H1 (cell line): ENCODE measurements around the gene DSCAM. TPM values are rescaled to one million over a fixed set of nuclear protein-coding genes. Genes with fewer than 3 reads are reported as not detected.

Experiments used
- CTCF ChIA-PET: fragments of 300-600 bp; sonication (Branson Sonifier 250); formaldehyde crosslinking; loops from one replicate; lab custom pipeline; 2021; ENCODE audit not compliant: partially characterized antibody; lab: Charles Lee
- POLR2A ChIA-PET: fragments of 300-600 bp; sonication (Branson Sonifier 250); formaldehyde crosslinking; loops from one replicate; lab custom pipeline; 2021; ENCODE audit warnings: inconsistent platforms; ENCODE audit not compliant: partially characterized antibody; lab: Charles Lee
- DNase-seq, 2 experiments: peaks; one replicate each; pipeline versions ENCODE4 v3.0.0 to v3.0.0-alpha.2; 2010 to 2022; ENCODE audit warnings: low spot score in 2 of 2, low read depth in 1 of 2, mixed read lengths in 1 of 2
- FAIRE-seq: peaks from 2 replicates; lab custom pipeline; 2011; peaks lifted over from hg19 to GRCh38; lab: Jason Lieb, UNC
- H2AFZ ChIP-seq: 2 replicates; pipeline ENCODE4 v1.8.1; 2012; ENCODE audit warnings: low read length, inconsistent platforms
- H2AK5ac ChIP-seq: 2 replicates; pipeline ENCODE4 v1.6.1; 2013; ENCODE audit warnings: low read depth, low read length
- H2BK120ac ChIP-seq: replicated peaks from 2 replicates; pipeline ENCODE3; 2013; ENCODE audit warnings: low read depth, low read length, inconsistent platforms
- H2BK12ac ChIP-seq: 2 replicates; pipeline ENCODE4 v1.6.1; 2013; ENCODE audit warnings: low read depth, low read length
- H2BK15ac ChIP-seq: 2 replicates; pipeline ENCODE4 v1.6.1; 2013; ENCODE audit warnings: low read length
- H2BK20ac ChIP-seq: 2 replicates; pipeline ENCODE4 v1.6.1; 2013; ENCODE audit warnings: low read length
- H2BK5ac ChIP-seq: 2 replicates; pipeline ENCODE4 v1.6.1; 2013; ENCODE audit warnings: low read depth, low read length
- H3K14ac ChIP-seq: 2 replicates; pipeline ENCODE4 v1.6.1; 2013; ENCODE audit warnings: inconsistent platforms; ENCODE audit not compliant: insufficient read length
- H3K18ac ChIP-seq: 2 replicates; pipeline ENCODE4 v1.6.1; 2013; ENCODE audit warnings: low read length; ENCODE audit errors: extremely low read depth
- H3K23ac ChIP-seq: 2 replicates; pipeline ENCODE4 v1.6.1; 2013; ENCODE audit warnings: inconsistent platforms; ENCODE audit not compliant: insufficient read length
- H3K23me2 ChIP-seq: 2 replicates; pipeline ENCODE4 v1.6.1; 2013; ENCODE audit warnings: low read depth, low read length
- H3K27ac ChIP-seq: 2 replicates; pipeline ENCODE4 v1.6.1; 2011; ENCODE audit warnings: low read depth, low read length, inconsistent platforms
- H3K27me3 ChIP-seq, 4 experiments: replicated peaks in 1 of 4; 1 replicate in 1 of 4; 2 replicates in 3 of 4; pipeline versions ENCODE4 v1.6.1 to v1.8.1; 2011 to 2013; ENCODE audit warnings: low read length in 3 of 4, mild to moderate bottlenecking in 3 of 4, inconsistent platforms in 2 of 4, mixed read lengths in 2 of 4, moderate library complexity in 1 of 4; ENCODE audit not compliant: control insufficient read depth in 3 of 4, insufficient read depth in 3 of 4; ENCODE audit errors: extremely low read depth in 1 of 4
- H3K36me3 ChIP-seq, 4 experiments: 2 replicates each; pipeline versions ENCODE4 v1.6.1 to v1.8.1; 2011 to 2013; ENCODE audit warnings: mild to moderate bottlenecking in 4 of 4, low read length in 3 of 4, moderate library complexity in 2 of 4, control low read depth in 1 of 4, inconsistent platforms in 1 of 4; ENCODE audit not compliant: insufficient read depth in 4 of 4, control insufficient read depth in 2 of 4
- H3K4ac ChIP-seq: replicated peaks from 2 replicates; pipeline ENCODE3; 2013; ENCODE audit warnings: low read length, low read depth, mixed read lengths, inconsistent platforms; ENCODE audit not compliant: insufficient read length
- H3K4me1 ChIP-seq, 4 experiments: replicated peaks in 1 of 4; 1 replicate in 1 of 4; 2 replicates in 3 of 4; pipeline versions ENCODE4 v1.6.1 to v1.8.1; 2011 to 2013; ENCODE audit warnings: low read length in 3 of 4, inconsistent platforms in 2 of 4, mixed read lengths in 1 of 4; ENCODE audit not compliant: insufficient read depth in 4 of 4, control insufficient read depth in 3 of 4
- H3K4me2 ChIP-seq, 2 experiments: 2 replicates each; pipeline versions ENCODE4 v1.6.1 to v1.8.1; 2011 to 2013; ENCODE audit warnings: low read depth in 2 of 2, low read length in 2 of 2, control low read depth in 1 of 2, inconsistent platforms in 1 of 2, mild to moderate bottlenecking in 1 of 2; ENCODE audit not compliant: insufficient read depth in 1 of 2
- H3K4me3 ChIP-seq, 4 experiments: fragments of 200-600, 300-600 bp in 1 of 4; sonication (generic), shearing (Covaris generic), sonication (Bioruptor Twin) in 1 of 4; 2 replicates each; pipeline versions ENCODE4 v1.5.1 to v1.8.1; 2011 to 2016; ENCODE audit warnings: low read length in 4 of 4, low read depth in 3 of 4, control low read depth in 2 of 4, inconsistent platforms in 2 of 4, mild to moderate bottlenecking in 2 of 4, mixed read lengths in 1 of 4, moderate library complexity in 1 of 4; ENCODE audit not compliant: insufficient read depth in 2 of 4; ENCODE audit errors: extremely low read depth in 1 of 4
- H3K56ac ChIP-seq: replicated peaks from 2 replicates; pipeline ENCODE3; 2013; ENCODE audit warnings: low read depth, mild to moderate bottlenecking, mixed read lengths, low read length, inconsistent platforms; ENCODE audit not compliant: insufficient read length
- H3K79me1 ChIP-seq: 2 replicates; pipeline ENCODE4 v1.6.1; 2013; ENCODE audit warnings: low read depth, low read length, control low read depth
- H3K79me2 ChIP-seq, 2 experiments: 2 replicates each; pipeline versions ENCODE4 v1.6.1 to v1.8.1; 2012 to 2013; ENCODE audit warnings: low read length in 2 of 2, mild to moderate bottlenecking in 2 of 2, inconsistent platforms in 1 of 2; ENCODE audit not compliant: insufficient read depth in 2 of 2, control insufficient read depth in 1 of 2
- H3K9ac ChIP-seq, 4 experiments: replicated peaks in 1 of 4; 1 replicate in 1 of 4; 2 replicates in 3 of 4; pipeline versions ENCODE4 v1.6.1 to v1.8.1; 2011 to 2013; ENCODE audit warnings: low read depth in 3 of 4, low read length in 3 of 4, control low read depth in 2 of 4, mild to moderate bottlenecking in 2 of 4, moderate library complexity in 2 of 4, inconsistent platforms in 1 of 4; ENCODE audit errors: extremely low read depth in 1 of 4
- H3K9me3 ChIP-seq, 2 experiments: 2 replicates each; pipeline versions ENCODE4 v1.6.1 to v1.8.1; 2012 to 2013; ENCODE audit warnings: mild to moderate bottlenecking in 2 of 2, moderate library complexity in 2 of 2, control low read depth in 1 of 2, inconsistent platforms in 1 of 2, low read depth in 1 of 2, low read length in 1 of 2, mixed read lengths in 1 of 2; ENCODE audit not compliant: insufficient read depth in 2 of 2
- H4K20me1 ChIP-seq, 2 experiments: replicated peaks in 1 of 2; 2 replicates each; pipeline versions ENCODE3 to v1.8.1; 2011 to 2013; ENCODE audit warnings: inconsistent platforms in 2 of 2, low read length in 2 of 2, mild to moderate bottlenecking in 1 of 2; ENCODE audit not compliant: insufficient read depth in 2 of 2, control insufficient read depth in 1 of 2
- H4K5ac ChIP-seq: 2 replicates; pipeline ENCODE4 v1.6.1; 2013; ENCODE audit warnings: low read length, low read depth, mixed read lengths, inconsistent platforms; ENCODE audit not compliant: insufficient read length
- H4K8ac ChIP-seq: 2 replicates; pipeline ENCODE4 v1.8.0; 2013; ENCODE audit warnings: mild to moderate bottlenecking, moderate library complexity, low read length, inconsistent platforms; ENCODE audit not compliant: insufficient read depth; ENCODE audit errors: extremely low read depth
- H4K91ac ChIP-seq: replicated peaks from 2 replicates; pipeline ENCODE3; 2013; ENCODE audit warnings: low read length, mixed read lengths, inconsistent platforms; ENCODE audit not compliant: insufficient read length
- KDM1A ChIP-seq: fragments of 200-600, 300-600 bp; sonication (generic); IDR thresholded peaks from 2 replicates; pipeline ENCODE4 v1.7.1; 2016; ENCODE audit warnings: mild to moderate bottlenecking, low read length, borderline replicate concordance
- KDM5A ChIP-seq: fragments of 200-600 bp; IDR thresholded peaks from 2 replicates; pipeline ENCODE4 v1.7.1; 2012; ENCODE audit warnings: mild to moderate bottlenecking, low read length, inconsistent platforms, mixed read lengths
- USF2 ChIP-seq: IDR thresholded peaks from 2 replicates; pipeline ENCODE4 v1.6.1; 2011; ENCODE audit warnings: low read length, improper control_type of control experiment
- WGBS, 2 experiments: shearing (Covaris generic) in 1 of 2; methylation state at CpG; one replicate each; pipeline versions ENCODE4 v1.1.6 to v1.1.7; 2013 to 2015; ENCODE audit warnings: low lambda C conversion rate in 2 of 2, mixed read lengths in 2 of 2, inconsistent platforms in 1 of 2, low coverage in 1 of 2, missing lambda C conversion rate in 1 of 2; ENCODE audit not compliant: insufficient replicate concordance in 2 of 2, insufficient coverage in 1 of 2, insufficient read length in 1 of 2; ENCODE audit errors: extremely low coverage in 1 of 2, missing lambda C conversion rate in 1 of 2; 5-methylcytosine and 5-hydroxymethylcytosine counted together
- polyA plus RNA-seq, 7 experiments: library from polyadenylated mRNA; depleted of rRNA in 3 of 7; stranded (reverse) in 5 of 7; unstranded in 2 of 7; fragments of >200 nt in 5 of 7; fragments of 200-250 nt in 2 of 7; gene quantifications; 1 replicate in 5 of 7; 2 replicates in 1 of 7; 4 replicates in 1 of 7; pipeline versions ENCODE4 v1.2.1 to v1.2.3, GENCODE V29; 2011 to 2013; ENCODE audit warnings: missing spikeins in 2 of 7, mixed read lengths in 2 of 7
- total RNA-seq: library from RNA; stranded (reverse); fragmentation: NEBNext Ultra II Directional; extraction: Animal tissue kit (Norgen Biotek cat#: 25700); gene quantifications from 2 replicates; pipeline ENCODE4 v1.2.1, GENCODE V29; 2021

The DSCAM gene
- total and polyA plus RNA-seq, 2 of the 8 experiments (the other 6 are each of a cell fraction or from before 2014, with no cell fraction given) = 0.02 to 0.15 TPM

GRCh38 chr21:40842197-40842552, 4.8 kb downstream of the DSCAM start:
- WGBS, 2 experiments = 45% methylated on average over 11 of the region's 11 CpGs; no CpG with 5 or more reads in 1 of the 2 experiments
- Histone ChIP-seq H3K79me1 (no peaks in the 10 kb centered on the region), H3K4me3 (peak overlapping the region in 3 of 4 experiments; percentile 64 to 72 (median 67); a peak in 6 of 8 replicates), H3K18ac (no peak overlapping the region), H3K56ac (no peak overlapping the region), H3K27ac (no peak overlapping the region), H3K23me2 (peaks cover 9% of the 10 kb centered on the region)
- POLR2A ChIA-PET = no interaction called here
- no peak for FAIRE-seq
- TF ChIP-seq KDM1A (no peak), KDM5A (no peak), USF2 (no peak)
- TF ChIP-seq, all 59 proteins: peak for 0
- H2BK120ac ChIP-seq = no peak overlapping the region
- H3K4me1 ChIP-seq = peaks cover 0 to 4% (median 1%) of the 10 kb centered on the region in 4 experiments; a peak in 2 of 7 replicates
- H3K14ac ChIP-seq = no peak overlapping the region
- H4K8ac ChIP-seq = peak overlapping the region; percentile 76; the same call in 1 of the 2 replicates
- H4K91ac ChIP-seq = no peak overlapping the region
- peak overlapping the region; percentile 64 to 99 for H3K4me2 ChIP-seq
- no peak overlapping the region for H2BK15ac ChIP-seq
- H2BK12ac ChIP-seq = no peak overlapping the region
- no peaks in the 10 kb centered on the region for H4K20me1 ChIP-seq
- H2BK20ac ChIP-seq = no peak overlapping the region
- CTCF ChIA-PET = interaction anchor here (1.0 to 1.3 kb wide), 3 partner anchors 10 to 249 kb away, joined by 3 to 4 read pairs (median 3); no protein-coding TSS in a partner anchor
- no peak for DNase-seq
- no peak overlapping the region for H3K23ac ChIP-seq
- no peak overlapping the region for H2AK5ac ChIP-seq
- H3K79me2 ChIP-seq = no peaks in the 10 kb centered on the region
- H3K27me3 ChIP-seq = peaks cover 3 to 35% (median 28%) of the 10 kb centered on the region in 4 experiments
- H3K9me3 ChIP-seq = no peaks in the 10 kb centered on the region
- H2AFZ ChIP-seq = no peak overlapping the region
- H3K9ac ChIP-seq = no peak overlapping the region
- no peaks in the 10 kb centered on the region for H3K36me3 ChIP-seq
- no peak overlapping the region for H2BK5ac ChIP-seq
- H4K5ac ChIP-seq = no peak overlapping the region
- H3K4ac ChIP-seq = no peak overlapping the region
